Fibroblast of lung (primary cell): ENCODE measurements around the gene KCNJ11.

Experiments used
- EZH2 ChIP-seq: IDR thresholded peaks from 2 replicates; pipeline ENCODE4 v1.5.1; 2012; ENCODE audit warnings: low read length, control low read depth, mild to moderate bottlenecking; ENCODE audit errors: missing control alignments
- TF ChIP-seq, protein P1 (sequence below), 2 donors: IDR thresholded peaks in 1 of 2; conservative IDR thresholded peaks in 1 of 2; 1 replicate in 1 of 2; 2 replicates in 1 of 2; pipeline ENCODE4 v1.5.1; 2011 to 2012; ENCODE audit warnings: low read length in 2 of 2, control low read depth in 1 of 2, inconsistent platforms in 1 of 2, low read depth in 1 of 2, mild to moderate bottlenecking in 1 of 2

DNA sequence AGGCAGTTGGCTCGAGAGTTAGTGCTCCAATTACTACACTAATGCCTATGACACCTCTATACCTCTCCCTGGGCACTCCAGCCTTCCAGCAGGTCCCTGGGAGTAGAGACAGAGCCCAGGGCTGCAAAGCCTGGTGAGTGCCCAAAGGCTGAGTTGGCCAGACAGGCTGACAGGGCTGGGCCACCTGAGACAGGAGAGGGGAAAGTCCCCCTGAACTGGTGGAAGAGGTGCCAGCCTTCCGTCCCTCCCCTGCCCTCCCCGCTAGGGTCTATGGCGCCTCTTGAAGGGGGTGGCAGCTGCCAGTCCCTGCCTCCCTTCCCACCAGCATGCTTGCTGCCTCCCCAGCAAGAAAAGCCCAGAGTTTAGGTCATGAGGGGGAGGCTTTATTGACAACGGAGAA lies 3.0 kb downstream of the KCNJ11 start:
- TF ChIP-seq EZH2 = no peak
- TF ChIP-seq, protein P1, sequence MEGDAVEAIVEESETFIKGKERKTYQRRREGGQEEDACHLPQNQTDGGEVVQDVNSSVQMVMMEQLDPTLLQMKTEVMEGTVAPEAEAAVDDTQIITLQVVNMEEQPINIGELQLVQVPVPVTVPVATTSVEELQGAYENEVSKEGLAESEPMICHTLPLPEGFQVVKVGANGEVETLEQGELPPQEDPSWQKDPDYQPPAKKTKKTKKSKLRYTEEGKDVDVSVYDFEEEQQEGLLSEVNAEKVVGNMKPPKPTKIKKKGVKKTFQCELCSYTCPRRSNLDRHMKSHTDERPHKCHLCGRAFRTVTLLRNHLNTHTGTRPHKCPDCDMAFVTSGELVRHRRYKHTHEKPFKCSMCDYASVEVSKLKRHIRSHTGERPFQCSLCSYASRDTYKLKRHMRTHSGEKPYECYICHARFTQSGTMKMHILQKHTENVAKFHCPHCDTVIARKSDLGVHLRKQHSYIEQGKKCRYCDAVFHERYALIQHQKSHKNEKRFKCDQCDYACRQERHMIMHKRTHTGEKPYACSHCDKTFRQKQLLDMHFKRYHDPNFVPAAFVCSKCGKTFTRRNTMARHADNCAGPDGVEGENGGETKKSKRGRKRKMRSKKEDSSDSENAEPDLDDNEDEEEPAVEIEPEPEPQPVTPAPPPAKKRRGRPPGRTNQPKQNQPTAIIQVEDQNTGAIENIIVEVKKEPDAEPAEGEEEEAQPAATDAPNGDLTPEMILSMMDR (conservative IDR thresholded peaks at IDR 0.05 in 1 of 2, IDR thresholded peaks at IDR 0.05 in 1 of 2; ENCODE audit: low read depth in 1 of 2, low read length in 2 of 2) = no peak
